HCT116 (cell line): ENCODE data around the gene RPRD1B.

Experiments used
- ATF3 ChIP-seq: IDR thresholded peaks from 2 replicates; pipeline ENCODE4 v1.6.1; 2012
- CTCF ChIP-seq, 3 experiments: fragments of 200-600 bp in 1 of 3; sonication (generic) in 1 of 3; IDR thresholded peaks in 2 of 3; conservative IDR thresholded peaks in 1 of 3; 2 replicates each; pipeline ENCODE4 v1.5.1; 2012 to 2017; ENCODE audit warnings: low read depth in 2 of 3, low read length in 2 of 3, antibody characterized with exemption in 1 of 3, borderline replicate concordance in 1 of 3, control low read depth in 1 of 3, mild to moderate bottlenecking in 1 of 3, mixed read lengths in 1 of 3, mixed run types in 1 of 3, moderate library complexity in 1 of 3; ENCODE audit not compliant: insufficient read depth in 1 of 3
- EZH2 ChIP-seq: fragments of 200-600 bp; sonication (generic); IDR thresholded peaks from 2 replicates; pipeline ENCODE4 v1.6.1; 2017; ENCODE audit warnings: antibody characterized with exemption, mixed run types
- FOSL1 ChIP-seq: IDR thresholded peaks from 2 replicates; pipeline ENCODE4 v1.6.1; 2012; ENCODE audit warnings: low read depth
- POLR2A ChIP-seq: IDR thresholded peaks from 2 replicates; pipeline ENCODE4 v1.7.0; 2011; ENCODE audit warnings: borderline replicate concordance; ENCODE audit not compliant: insufficient read depth, insufficient read length; ENCODE audit errors: extremely low read depth
- POLR2AphosphoS5 ChIP-seq: IDR thresholded peaks from 2 replicates; pipeline ENCODE4 v1.6.1; 2011; ENCODE audit warnings: mild to moderate bottlenecking, low read depth, low read length, moderate library complexity
- SIN3A ChIP-seq: IDR thresholded peaks from 2 replicates; pipeline ENCODE4 v1.6.1; 2012; ENCODE audit warnings: low read depth
- YY1 ChIP-seq: IDR thresholded peaks from 2 replicates; pipeline ENCODE4 v1.6.1; 2011; ENCODE audit warnings: low read length, low read depth, moderate library complexity, mild to moderate bottlenecking; ENCODE audit not compliant: insufficient replicate concordance; ENCODE audit errors: extremely low read depth
- ZFX ChIP-seq: fragments of 450-650 bp; IDR thresholded peaks from 2 replicates; pipeline ENCODE4 v1.6.1; 2017
- TF ChIP-seq, protein P1 (sequence below): IDR thresholded peaks from 2 replicates; pipeline ENCODE4 v1.6.1; 2012; ENCODE audit warnings: low read depth

- no peak for TF ChIP-seq CTCF (IDR thresholded peaks at IDR 0.05 in 2 of 3, conservative IDR thresholded peaks at IDR 0.05 in 1 of 3; ENCODE audit: borderline replicate concordance in 1 of 3, insufficient read depth in 1 of 3, low read depth in 2 of 3, low read length in 2 of 3)
- TF ChIP-seq POLR2AphosphoS5: no peak
- TF ChIP-seq SIN3A: no peak
- no peak for TF ChIP-seq POLR2A
- no peak for TF ChIP-seq ATF3
- no peak for TF ChIP-seq YY1
- no peak for TF ChIP-seq FOSL1
- TF ChIP-seq EZH2: no peak
- TF ChIP-seq ZFX: no peak
- TF ChIP-seq, protein P1, sequence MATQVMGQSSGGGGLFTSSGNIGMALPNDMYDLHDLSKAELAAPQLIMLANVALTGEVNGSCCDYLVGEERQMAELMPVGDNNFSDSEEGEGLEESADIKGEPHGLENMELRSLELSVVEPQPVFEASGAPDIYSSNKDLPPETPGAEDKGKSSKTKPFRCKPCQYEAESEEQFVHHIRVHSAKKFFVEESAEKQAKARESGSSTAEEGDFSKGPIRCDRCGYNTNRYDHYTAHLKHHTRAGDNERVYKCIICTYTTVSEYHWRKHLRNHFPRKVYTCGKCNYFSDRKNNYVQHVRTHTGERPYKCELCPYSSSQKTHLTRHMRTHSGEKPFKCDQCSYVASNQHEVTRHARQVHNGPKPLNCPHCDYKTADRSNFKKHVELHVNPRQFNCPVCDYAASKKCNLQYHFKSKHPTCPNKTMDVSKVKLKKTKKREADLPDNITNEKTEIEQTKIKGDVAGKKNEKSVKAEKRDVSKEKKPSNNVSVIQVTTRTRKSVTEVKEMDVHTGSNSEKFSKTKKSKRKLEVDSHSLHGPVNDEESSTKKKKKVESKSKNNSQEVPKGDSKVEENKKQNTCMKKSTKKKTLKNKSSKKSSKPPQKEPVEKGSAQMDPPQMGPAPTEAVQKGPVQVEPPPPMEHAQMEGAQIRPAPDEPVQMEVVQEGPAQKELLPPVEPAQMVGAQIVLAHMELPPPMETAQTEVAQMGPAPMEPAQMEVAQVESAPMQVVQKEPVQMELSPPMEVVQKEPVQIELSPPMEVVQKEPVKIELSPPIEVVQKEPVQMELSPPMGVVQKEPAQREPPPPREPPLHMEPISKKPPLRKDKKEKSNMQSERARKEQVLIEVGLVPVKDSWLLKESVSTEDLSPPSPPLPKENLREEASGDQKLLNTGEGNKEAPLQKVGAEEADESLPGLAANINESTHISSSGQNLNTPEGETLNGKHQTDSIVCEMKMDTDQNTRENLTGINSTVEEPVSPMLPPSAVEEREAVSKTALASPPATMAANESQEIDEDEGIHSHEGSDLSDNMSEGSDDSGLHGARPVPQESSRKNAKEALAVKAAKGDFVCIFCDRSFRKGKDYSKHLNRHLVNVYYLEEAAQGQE: no peak
Observed at GRCh38 chr20:38083338-38084048, 49.9 kb downstream of the RPRD1B start.
